ENCODE results near the gene PNPLA5.

Gene PNPLA5

GRCh38 chr22:43843783-43844530 lies 47.9 kb downstream of the PNPLA5 start:
- TF ChIP-seq RAD21 (IDR thresholded peaks at IDR 0.05; ENCODE audit: low read depth) (no peak), EGR1 (IDR thresholded peaks at IDR 0.05) (no peak), FOXM1 (IDR thresholded peaks at IDR 0.05; ENCODE audit: borderline replicate concordance, low read depth) (no peak), TCF12 (IDR thresholded peaks at IDR 0.05; ENCODE audit: low read depth) (no peak), NFIC (IDR thresholded peaks at IDR 0.05) (no peak), YY1 (IDR thresholded peaks at IDR 0.05; ENCODE audit: low read depth) (no peak), CREB1 (IDR thresholded peaks at IDR 0.05; ENCODE audit: low read depth) (no peak), TEAD4 (IDR thresholded peaks at IDR 0.05) (no peak), MAX (IDR thresholded peaks at IDR 0.05) (no peak)

GRCh38 chr22:43841742-43842141 lies 50.1 kb downstream of the PNPLA5 start:
- TF ChIP-seq RAD21 (IDR thresholded peaks at IDR 0.05; ENCODE audit: low read depth) (no peak), EP300 (IDR thresholded peaks at IDR 0.05; ENCODE audit: borderline replicate concordance) (no peak), CREB1 (IDR thresholded peaks at IDR 0.05; ENCODE audit: low read depth) (no peak), USF1 (IDR thresholded peaks at IDR 0.05) (no peak), REST (IDR thresholded peaks at IDR 0.05; ENCODE audit: low read depth) (no peak), TAF1 (IDR thresholded peaks at IDR 0.05; ENCODE audit: low read depth) (no peak), MAX (IDR thresholded peaks at IDR 0.05) (no peak), FOXM1 (IDR thresholded peaks at IDR 0.05; ENCODE audit: borderline replicate concordance, low read depth) (no peak), YY1 (IDR thresholded peaks at IDR 0.05; ENCODE audit: low read depth) (no peak), TCF12 (IDR thresholded peaks at IDR 0.05; ENCODE audit: low read depth) (no peak), TEAD4 (IDR thresholded peaks at IDR 0.05) (no peak), NFIC (IDR thresholded peaks at IDR 0.05) (no peak), CEBPB (IDR thresholded peaks at IDR 0.05) (no peak), ZBTB7A (IDR thresholded peaks at IDR 0.05; ENCODE audit: low read depth) (no peak)

- TF ChIP-seq USF1 (IDR thresholded peaks at IDR 0.05) (no peak), YY1 (IDR thresholded peaks at IDR 0.05; ENCODE audit: low read depth) (no peak), TCF12 (IDR thresholded peaks at IDR 0.05; ENCODE audit: low read depth) (no peak), NFIC (IDR thresholded peaks at IDR 0.05) (no peak), CREB1 (IDR thresholded peaks at IDR 0.05; ENCODE audit: low read depth) (no peak), TEAD4 (IDR thresholded peaks at IDR 0.05) (no peak), CEBPB (IDR thresholded peaks at IDR 0.05) (no peak), EGR1 (IDR thresholded peaks at IDR 0.05) (no peak), TAF1 (IDR thresholded peaks at IDR 0.05; ENCODE audit: low read depth) (no peak), EP300 (IDR thresholded peaks at IDR 0.05; ENCODE audit: borderline replicate concordance) (no peak), MAX (IDR thresholded peaks at IDR 0.05) (no peak), REST (IDR thresholded peaks at IDR 0.05; ENCODE audit: low read depth) (no peak), ZBTB7A (IDR thresholded peaks at IDR 0.05; ENCODE audit: low read depth) (no peak), RAD21 (IDR thresholded peaks at IDR 0.05; ENCODE audit: low read depth) (no peak)
Observed at GRCh38 chr22:43840851-43841250, 51.0 kb downstream of the PNPLA5 start.

- TF ChIP-seq USF1 (IDR thresholded peaks at IDR 0.05) (no peak), EP300 (IDR thresholded peaks at IDR 0.05; ENCODE audit: borderline replicate concordance) (no peak), MAX (IDR thresholded peaks at IDR 0.05) (no peak), TAF1 (IDR thresholded peaks at IDR 0.05; ENCODE audit: low read depth) (no peak), CEBPB (IDR thresholded peaks at IDR 0.05) (no peak), NFIC (IDR thresholded peaks at IDR 0.05) (no peak)
Observed at GRCh38 chr22:43840431-43840830, 51.4 kb downstream of the PNPLA5 start.

GRCh38 chr22:43839781-43840180 lies 52.0 kb downstream of the PNPLA5 start:
- TF ChIP-seq ZBTB7A (IDR thresholded peaks at IDR 0.05; ENCODE audit: low read depth) = no peak
- TF ChIP-seq TEAD4 (IDR thresholded peaks at IDR 0.05) = no peak
- no peak for TF ChIP-seq REST (IDR thresholded peaks at IDR 0.05; ENCODE audit: low read depth)
- no peak for TF ChIP-seq NFIC (IDR thresholded peaks at IDR 0.05)
- TF ChIP-seq USF1 (IDR thresholded peaks at IDR 0.05) = no peak
- no peak for TF ChIP-seq EP300 (IDR thresholded peaks at IDR 0.05; ENCODE audit: borderline replicate concordance)

Data from Ishikawa (cell line).